Activated CD4-positive, alpha-beta T cell treated with anti-CD3 and anti-CD28 coated beads for 4 hours (primary cell): Measurements from ENCODE around the gene PITPNM3.
"Not testable (repeated sequence)": the region's sequence is repeated elsewhere in the genome, so short reads cannot be mapped to it uniquely, and the experiment has no call there.

Source experiments
- DNase-seq, 2 donors: peaks; one replicate each; pipeline ENCODE4 v3.0.0-alpha.2; 2020

PITPNM3 gene

GRCh38 chr17:6497496-6498221 lies 58.7 kb downstream of the PITPNM3 start:
- DNase-seq, result no peak

GRCh38 chr17:6496640-6497441 lies 59.5 kb downstream of the PITPNM3 start:
- no peak for DNase-seq

- no peak for DNase-seq
Measured at GRCh38 chr17:6496116-6496481, 60.3 kb downstream of the PITPNM3 start.

- DNase-seq, result no peak
Measured at GRCh38 chr17:6495450-6496115, 60.8 kb downstream of the PITPNM3 start.

GRCh38 chr17:6494239-6494941 lies 62.0 kb downstream of the PITPNM3 start:
- no peak for DNase-seq

- DNase-seq, result no peak
Measured at GRCh38 chr17:6492892-6493674, 63.3 kb downstream of the PITPNM3 start.

GRCh38 chr17:6491071-6491700 lies 65.2 kb downstream of the PITPNM3 start:
- no peak for DNase-seq

GRCh38 chr17:6489016-6489550 lies 67.3 kb downstream of the PITPNM3 start:
- DNase-seq, result no peak

- DNase-seq, result no peak
Measured at GRCh38 chr17:6488008-6488539, 68.3 kb downstream of the PITPNM3 start.

- DNase-seq, result no peak
Measured at GRCh38 chr17:6487251-6488007, 68.9 kb downstream of the PITPNM3 start.

- DNase-seq, result no peak
Measured at GRCh38 chr17:6485646-6486412, 70.5 kb downstream of the PITPNM3 start.

- no peak for DNase-seq
Measured at GRCh38 chr17:6483507-6483906, 72.8 kb downstream of the PITPNM3 start.

- not testable (repeated sequence) for DNase-seq
Measured at GRCh38 chr17:6482796-6483195, 73.6 kb downstream of the PITPNM3 start.

- no peak for DNase-seq
Measured at GRCh38 chr17:6482105-6482455, 74.3 kb downstream of the PITPNM3 start.

- DNase-seq, result no peak
Measured at GRCh38 chr17:6480303-6480675, 76.1 kb downstream of the PITPNM3 start.

GRCh38 chr17:6479622-6480302 lies 76.6 kb downstream of the PITPNM3 start:
- DNase-seq, result no peak

GRCh38 chr17:6478486-6478885 lies 77.9 kb downstream of the PITPNM3 start:
- DNase-seq, result no peak

GRCh38 chr17:6477831-6478383 lies 78.4 kb downstream of the PITPNM3 start:
- DNase-seq, result no peak

GRCh38 chr17:6476810-6477179 lies 79.6 kb downstream of the PITPNM3 start:
- no peak for DNase-seq
